Ectodermal cell (in vitro differentiated cells): Measurements from ENCODE around the gene BRD3.
"Not testable (repeated sequence)": the region's sequence is repeated elsewhere in the genome, so short reads cannot be mapped to it uniquely, and the experiment has no call there.

ENCODE experiments used
- H3K27ac ChIP-seq: 2 replicates; pipeline ENCODE4 v1.7.0; 2013; ENCODE audit warnings: mild to moderate bottlenecking, low read depth, low read length; ENCODE audit not compliant: insufficient read depth, poor library complexity, severe bottlenecking
- H3K27me3 ChIP-seq: 2 replicates; pipeline ENCODE4 v1.7.0; 2013; ENCODE audit warnings: mild to moderate bottlenecking, low read length; ENCODE audit not compliant: insufficient read depth, control insufficient read depth, poor library complexity, severe bottlenecking
- H3K36me3 ChIP-seq: one replicate; pipeline ENCODE4 v1.7.0; 2013; ENCODE audit warnings: low read length; ENCODE audit not compliant: control insufficient read depth, insufficient read depth
- H3K4me1 ChIP-seq: one replicate; pipeline ENCODE4 v1.7.0; 2013; ENCODE audit warnings: low read length; ENCODE audit not compliant: control insufficient read depth, insufficient read depth
- H3K4me3 ChIP-seq: 2 replicates; pipeline ENCODE4 v1.7.0; 2013; ENCODE audit warnings: low read depth, low read length, control low read depth; ENCODE audit not compliant: insufficient read depth
- H3K9me3 ChIP-seq: 2 replicates; pipeline ENCODE4 v1.7.0; 2013; ENCODE audit warnings: mild to moderate bottlenecking, low read length, moderate library complexity; ENCODE audit not compliant: control insufficient read depth
- WGBS, 2 experiments: methylation state at CpG; one replicate each; pipeline ENCODE4 v1.1.7; 2013; ENCODE audit warnings: missing lambda C conversion rate in 2 of 2; 5-methylcytosine and 5-hydroxymethylcytosine counted together

The BRD3 gene

DNA sequence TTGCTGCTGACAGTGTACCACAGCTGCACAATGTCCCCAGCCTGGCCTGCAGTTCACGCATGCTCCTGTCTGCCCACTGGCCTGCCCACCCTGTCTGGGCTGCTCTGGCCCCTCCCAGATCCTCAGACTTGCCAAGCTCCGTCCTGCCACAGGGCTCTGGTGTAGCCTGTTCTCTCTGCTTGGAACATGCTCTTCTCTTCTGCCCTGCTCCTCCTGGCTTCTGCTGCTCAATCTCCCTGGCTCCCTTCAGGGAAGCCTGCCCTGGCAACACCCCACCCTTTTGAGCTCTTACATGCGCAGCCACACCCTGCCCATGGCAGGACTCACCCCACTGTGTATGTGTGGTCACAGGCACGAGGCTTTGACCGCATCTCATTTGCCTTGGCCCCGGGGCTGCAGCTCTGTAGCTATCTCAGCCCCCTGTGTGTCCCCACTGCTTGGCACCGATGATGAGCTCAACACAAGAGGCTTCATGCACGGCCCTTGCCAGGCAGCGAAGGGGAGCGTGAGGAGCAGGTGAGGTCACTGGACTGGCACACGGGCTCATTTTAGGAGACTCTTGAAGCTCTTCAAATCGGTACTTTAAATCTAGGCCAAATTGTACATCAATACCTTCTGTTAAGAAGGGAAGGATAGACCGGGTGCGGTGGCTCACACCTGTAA, 20.4 kb upstream of the BRD3 start:
- Histone ChIP-seq H3K27me3 (no peaks in the 10 kb centered on the region), H3K27ac (no peak overlapping the region), H3K9me3 (no peaks in the 10 kb centered on the region), H3K36me3 (no peaks in the 10 kb centered on the region), H3K4me1 (no peaks in the 10 kb centered on the region), H3K4me3 (no peak overlapping the region)
- WGBS, 2 experiments: 90 to 91% methylated on average over 14 of the region's 14 CpGs

DNA sequence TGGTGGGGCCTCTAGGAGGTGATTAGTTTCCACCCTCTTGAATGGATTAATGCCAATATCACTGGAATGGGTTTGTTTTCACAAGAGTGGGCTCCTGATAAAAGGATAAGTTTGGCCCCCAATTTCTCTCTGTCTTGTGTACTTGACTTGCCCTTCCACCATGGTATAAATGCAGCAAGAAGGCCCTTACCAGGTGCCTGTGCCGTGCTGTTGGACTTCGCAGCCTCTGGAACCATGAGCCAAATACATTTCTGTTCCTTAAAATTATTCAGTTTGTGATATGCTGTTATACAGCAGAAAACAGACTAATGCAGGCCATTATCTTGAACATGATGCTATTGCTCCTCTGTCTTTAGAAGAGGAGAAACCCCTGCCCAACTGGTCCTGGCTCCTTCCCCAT, 17.8 kb upstream of the BRD3 start:
- WGBS, 2 experiments: 84 to 85% methylated on average over 2 of the region's 2 CpGs
- Histone ChIP-seq H3K9me3 (no peaks in the 10 kb centered on the region), H3K27ac (no peak overlapping the region), H3K4me3 (no peak overlapping the region), H3K36me3 (no peaks in the 10 kb centered on the region), H3K4me1 (no peaks in the 10 kb centered on the region), H3K27me3 (no peaks in the 10 kb centered on the region)

DNA sequence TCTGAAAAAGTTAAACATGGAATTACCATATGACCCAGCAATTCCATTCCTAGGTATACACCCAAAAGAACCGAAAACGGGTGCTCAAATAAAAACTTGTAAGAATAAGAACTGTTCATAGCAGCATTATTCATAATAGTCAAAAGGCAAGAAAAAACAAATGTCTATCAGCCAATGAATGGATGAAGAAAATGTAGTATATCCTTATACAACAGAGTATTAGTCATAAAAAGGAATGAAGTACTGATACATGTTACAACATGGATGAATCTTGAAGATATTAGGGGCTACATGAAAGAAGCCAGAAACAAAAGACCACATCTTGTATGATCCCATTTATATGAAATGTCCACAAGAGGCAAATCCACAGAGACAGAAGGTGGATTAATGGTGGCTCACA, 15.6 kb upstream of the BRD3 start:
- Histone ChIP-seq H3K9me3 (no peaks in the 10 kb centered on the region), H3K27me3 (no peaks in the 10 kb centered on the region), H3K36me3 (no peaks in the 10 kb centered on the region), H3K4me3 (no peak overlapping the region), H3K27ac (no peak overlapping the region), H3K4me1 (no peaks in the 10 kb centered on the region)
- WGBS, 2 experiments: 76 to 100% methylated on average over 2 of the region's 2 CpGs

DNA sequence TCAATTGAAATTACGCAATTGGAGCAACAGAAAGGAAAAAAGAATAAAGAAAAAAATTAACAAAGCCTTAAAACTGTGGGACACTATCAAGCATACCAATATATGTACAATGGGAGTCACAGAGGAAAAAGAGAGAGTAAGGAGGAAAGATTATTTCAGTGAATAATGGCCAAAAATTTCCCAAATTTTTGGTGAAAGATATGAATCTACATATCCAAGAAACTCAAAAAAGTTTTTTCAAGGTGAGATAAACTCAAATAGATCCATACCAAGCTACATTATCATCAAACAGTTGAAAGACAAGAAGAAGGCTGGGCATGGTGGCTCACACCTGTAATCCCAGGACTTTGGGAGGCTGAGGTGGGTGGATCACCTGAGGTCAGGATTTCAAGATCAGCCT, 8.8 kb upstream of the BRD3 start:
- Histone ChIP-seq H3K36me3 (no peaks in the 10 kb centered on the region), H3K4me1 (no peaks in the 10 kb centered on the region), H3K4me3 (no peak overlapping the region), H3K27me3 (no peaks in the 10 kb centered on the region), H3K9me3 (no peaks in the 10 kb centered on the region), H3K27ac (no peak overlapping the region)
- no CpG with 5 or more reads among the region's 1 CpG for WGBS, 2 experiments

DNA sequence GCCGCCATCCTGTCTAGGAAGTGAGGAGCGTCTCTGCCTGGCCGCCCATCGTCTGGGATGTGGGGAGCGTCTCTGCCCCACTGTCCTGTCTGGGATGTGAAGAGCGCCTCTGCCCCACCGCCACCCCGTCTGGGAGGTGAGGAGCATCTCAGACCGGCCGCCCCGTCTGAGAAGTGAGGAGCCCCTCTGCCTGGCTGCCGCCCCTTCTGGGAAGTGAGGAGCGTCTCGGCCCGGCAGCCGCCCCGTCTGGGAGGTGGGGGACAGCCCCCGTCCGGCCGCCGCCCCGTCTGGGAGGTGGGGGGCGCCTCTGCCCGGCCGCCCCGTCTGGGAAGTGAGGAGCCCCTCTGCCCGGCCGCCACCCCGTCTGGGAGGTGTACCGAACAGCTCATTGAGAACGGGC, 7.9 kb upstream of the BRD3 start:
- not testable (repeated sequence) for H3K4me1 ChIP-seq, H3K27ac ChIP-seq, H3K4me3 ChIP-seq, H3K27me3 ChIP-seq, H3K9me3 ChIP-seq, H3K36me3 ChIP-seq
- WGBS, 2 experiments: 87% methylated on average over 31 of the region's 31 CpGs

DNA sequence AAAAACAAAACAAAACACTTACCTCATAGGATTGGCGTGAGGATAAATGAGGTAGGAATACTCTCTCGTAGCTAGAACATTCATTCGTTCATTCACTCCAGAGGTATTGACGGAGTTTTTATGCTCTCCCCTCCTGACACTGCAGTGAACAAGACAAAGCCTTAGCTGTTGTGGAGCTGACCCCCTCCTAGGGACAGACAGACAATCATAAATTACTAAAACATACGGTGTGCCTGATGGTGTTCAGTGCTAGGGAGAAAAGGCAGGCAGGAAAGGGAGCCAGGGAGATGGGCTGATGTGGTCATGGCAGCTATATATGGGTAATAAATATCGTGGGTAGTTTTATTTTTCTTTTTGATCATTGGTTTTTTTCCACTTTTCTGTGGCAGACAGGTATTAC, 5.7 kb upstream of the BRD3 start:
- Histone ChIP-seq H3K27me3 (peaks cover 26% of the 10 kb centered on the region), H3K27ac (no peak overlapping the region), H3K4me1 (no peaks in the 10 kb centered on the region), H3K4me3 (no peak overlapping the region), H3K36me3 (no peaks in the 10 kb centered on the region), H3K9me3 (no peaks in the 10 kb centered on the region)
- 83 to 85% methylated on average over 6 of the region's 6 CpGs for WGBS, 2 experiments

DNA sequence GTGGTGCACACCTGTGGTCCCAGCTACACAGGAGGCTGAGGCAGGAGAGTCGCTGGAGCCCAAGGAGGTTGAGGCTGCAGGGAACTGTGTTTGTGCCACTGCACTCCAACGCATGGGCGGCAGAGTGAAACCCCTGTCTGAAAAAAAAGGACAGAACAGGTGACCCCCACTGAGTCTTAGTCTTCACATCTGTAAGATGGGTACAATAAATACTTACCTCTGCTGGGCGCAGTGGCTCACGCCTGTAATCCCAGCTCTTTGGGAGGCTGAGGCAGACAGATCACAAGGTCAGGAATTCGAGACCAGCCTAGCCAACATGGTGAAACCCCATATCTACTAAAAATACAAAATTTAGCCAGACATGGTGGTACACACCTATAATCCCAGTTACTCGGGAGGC, 4.9 kb upstream of the BRD3 start:
- 86 to 90% methylated on average over 7 of the region's 7 CpGs for WGBS, 2 experiments

DNA sequence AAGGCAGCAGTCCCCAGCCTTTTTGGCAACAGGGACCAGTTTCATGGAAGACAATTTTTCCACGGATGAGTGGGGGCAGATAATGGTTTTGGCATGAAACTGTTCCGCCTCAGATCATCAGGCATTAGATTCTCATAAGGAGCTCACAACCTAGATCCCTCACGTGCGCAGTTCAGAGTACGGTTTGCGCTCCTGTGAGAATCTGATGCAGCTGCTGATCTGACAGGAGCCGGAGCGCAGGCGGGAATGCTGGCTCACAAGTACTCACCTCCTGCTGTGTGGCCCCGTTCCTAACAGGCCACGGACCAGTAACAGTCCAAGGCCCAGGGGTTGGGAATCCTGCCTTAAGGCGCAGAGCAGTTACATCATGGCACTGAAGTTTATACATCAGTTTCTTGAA, 3.3 kb upstream of the BRD3 start:
- Histone ChIP-seq H3K27me3 (peaks cover 26% of the 10 kb centered on the region), H3K36me3 (no peaks in the 10 kb centered on the region), H3K4me1 (no peaks in the 10 kb centered on the region), H3K4me3 (no peak overlapping the region), H3K27ac (no peak overlapping the region), H3K9me3 (no peaks in the 10 kb centered on the region)
- WGBS, 2 experiments: 89 to 90% methylated on average over 12 of the region's 12 CpGs

More for the DNA sequence above, 4.9 kb upstream of the BRD3 start:
- H3K4me1 ChIP-seq, H3K4me3 ChIP-seq, H3K36me3 ChIP-seq, H3K9me3 ChIP-seq, H3K27ac ChIP-seq: not testable (repeated sequence)
- H3K27me3 ChIP-seq: peaks cover 26% of the 10 kb centered on the region

DNA sequence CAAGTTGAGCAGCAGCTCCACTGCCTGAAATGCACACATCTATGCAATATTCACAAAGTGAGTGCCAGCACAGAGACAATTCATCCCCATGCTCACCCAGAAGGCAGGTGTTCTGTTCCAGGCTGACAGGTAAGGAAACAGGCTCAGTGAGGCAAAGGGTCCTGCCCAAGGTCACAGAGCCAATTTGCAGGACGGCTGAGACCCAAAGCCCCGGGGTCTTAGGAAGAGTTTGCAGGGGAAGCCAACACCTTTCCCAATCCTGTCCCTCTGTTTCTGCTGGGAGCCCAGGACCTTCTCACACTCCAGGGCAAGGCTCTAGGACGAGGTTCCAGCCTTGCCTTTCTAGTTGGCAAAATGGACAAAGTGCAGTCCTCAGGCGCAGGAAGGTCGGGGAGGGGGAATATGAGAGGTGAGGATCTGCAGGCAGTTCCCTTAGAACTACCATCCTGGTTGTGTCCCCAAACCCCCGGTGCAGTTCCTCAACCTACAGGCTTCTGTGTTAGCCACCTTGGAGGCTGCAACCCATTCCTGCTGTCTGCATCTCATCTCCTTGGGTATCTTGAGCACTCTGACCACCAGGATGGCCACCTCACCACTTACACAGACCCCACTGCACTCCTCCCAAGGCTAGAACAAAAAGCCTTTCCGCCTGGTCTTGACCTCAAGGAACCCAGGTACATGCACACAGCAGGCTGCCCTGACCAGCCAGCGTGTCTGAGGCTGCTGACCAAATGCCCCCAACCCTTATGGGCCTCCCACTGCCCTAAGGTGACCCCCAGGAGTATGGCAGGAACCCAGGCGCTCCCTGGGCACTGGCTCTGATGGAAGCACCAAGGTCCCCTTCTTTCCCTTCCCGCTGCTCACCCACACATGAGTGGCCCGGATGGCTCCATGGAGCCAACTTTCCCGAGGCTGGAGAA, 1.9 kb upstream of the BRD3 start:
- no peaks in the 10 kb centered on the region for H3K4me1 ChIP-seq
- H3K27me3 ChIP-seq: peaks cover 26% of the 10 kb centered on the region
- 79 to 81% methylated on average over 12 of the region's 12 CpGs for WGBS, 2 experiments
- no peaks in the 10 kb centered on the region for H3K36me3 ChIP-seq
- H3K9me3 ChIP-seq: no peaks in the 10 kb centered on the region
- H3K27ac ChIP-seq: no peak overlapping the region
- H3K4me3 ChIP-seq: no peak overlapping the region

DNA sequence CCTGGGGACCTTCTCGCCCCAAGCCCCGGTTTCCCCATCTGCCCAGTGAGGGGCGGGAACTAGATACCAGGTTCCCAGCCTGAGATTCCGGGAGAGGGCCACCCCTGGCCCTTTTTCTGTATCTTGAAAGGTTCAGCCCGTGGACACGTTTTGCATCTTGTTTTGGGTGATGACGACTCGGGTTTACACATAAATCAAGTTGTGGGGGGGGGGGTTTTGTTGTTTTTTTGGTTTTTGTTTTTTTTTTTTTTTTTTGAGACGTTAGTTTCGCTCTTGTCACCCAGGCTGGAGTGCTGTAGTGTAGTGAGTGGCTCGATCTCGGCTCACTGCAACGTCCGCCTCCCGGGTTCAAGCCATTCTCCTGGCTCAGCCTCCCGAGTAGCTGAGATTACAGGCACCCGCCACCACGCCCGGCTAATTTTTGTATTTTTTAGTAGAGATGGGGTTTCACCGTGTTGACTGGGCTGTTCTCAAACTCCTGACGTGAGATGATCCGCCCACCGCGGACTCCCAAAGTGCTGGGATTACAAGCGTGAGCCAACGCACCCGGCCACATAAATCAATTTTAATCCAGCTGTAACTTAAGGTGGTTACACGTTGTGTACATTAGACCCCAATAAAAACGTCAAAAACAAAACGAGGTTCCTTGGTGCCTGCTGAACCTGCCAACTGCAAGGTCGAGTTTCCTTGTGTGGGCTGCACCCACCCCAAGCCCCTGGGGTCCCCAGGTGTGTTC, 1.1 kb upstream of the BRD3 start:
- no peaks in the 10 kb centered on the region for H3K9me3 ChIP-seq
- H3K27me3 ChIP-seq: peaks cover 26% of the 10 kb centered on the region
- no peak overlapping the region for H3K27ac ChIP-seq
- no peaks in the 10 kb centered on the region for H3K36me3 ChIP-seq
- H3K4me3 ChIP-seq: peak overlapping the region; percentile 68
- no peaks in the 10 kb centered on the region for H3K4me1 ChIP-seq
- 37 to 39% methylated on average over 31 of the region's 31 CpGs for WGBS, 2 experiments
